ENCODE results near the gene PEX11A. TPM values are rescaled to one million over a fixed set of nuclear protein-coding genes. Genes with fewer than 3 reads are reported as not detected.

Gene PEX11A
- total and polyA plus RNA-seq, 2 donors (not counting 1 experiment from before 2014, with no cell fraction given), result 0.78 to 2.4 TPM

DNA sequence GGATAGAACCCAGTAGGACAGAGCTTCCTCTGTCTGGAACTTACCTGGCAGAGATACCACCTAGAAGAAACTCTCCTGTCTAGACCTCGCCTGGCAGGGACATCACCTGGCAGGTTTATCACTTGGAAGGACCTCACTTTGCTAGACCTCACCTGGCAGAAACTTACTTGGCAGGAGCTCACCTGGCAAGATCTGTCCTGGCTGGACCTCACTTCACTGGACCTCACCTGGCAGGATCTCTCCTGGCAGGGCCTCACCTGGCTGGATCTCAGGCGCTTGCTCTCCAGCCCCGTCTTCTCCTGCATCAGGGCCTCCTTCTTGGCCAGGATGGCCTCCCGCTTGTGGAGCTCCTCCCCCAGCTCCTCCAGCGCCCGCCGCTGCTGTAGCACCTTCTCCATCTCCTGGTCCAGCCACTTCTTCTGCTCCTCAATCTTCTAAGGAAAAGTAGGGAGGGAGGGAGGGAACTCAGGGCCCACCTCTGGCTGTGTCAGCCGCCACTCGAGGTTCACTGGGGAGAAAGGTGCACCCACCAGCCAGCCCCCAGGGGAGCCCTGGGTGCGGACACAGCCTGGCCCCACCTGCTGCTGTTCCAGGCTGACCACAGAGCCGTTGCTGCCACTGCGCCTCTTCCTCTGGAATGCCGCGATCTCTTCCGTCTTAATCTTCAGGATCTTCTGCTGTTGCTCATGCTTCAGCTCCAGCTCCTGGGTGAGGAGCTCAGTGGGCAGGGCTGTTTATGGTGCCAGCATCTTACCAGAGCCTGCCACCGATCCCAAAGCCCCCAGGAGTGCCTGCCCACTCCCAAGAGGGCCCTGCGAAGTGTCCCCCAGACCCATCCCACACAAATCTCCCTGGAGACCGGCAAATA lies 57.8 kb downstream of the PEX11A start:
- no peak overlapping the region for H2AFZ ChIP-seq (ENCODE audit: insufficient read depth, low read depth, low read length, poor library complexity, severe bottlenecking)
- H4K20me1 ChIP-seq (ENCODE audit: control insufficient read depth, insufficient read depth, low read length, poor library complexity, severe bottlenecking), result no peaks in the 10 kb centered on the region
- H3K4me1 ChIP-seq (ENCODE audit: control insufficient read depth in 2 of 2, insufficient read depth in 2 of 2, low read length in 2 of 2), result no peaks in the 10 kb centered on the region
- no peak overlapping the region for H3K4me2 ChIP-seq (replicated peaks; ENCODE audit: low read depth, low read length, poor library complexity, severe bottlenecking)
- no peaks in the 10 kb centered on the region for H3K9me3 Mint-ChIP-seq (ENCODE audit: insufficient read depth)
- CTCF ChIA-PET, result no interaction called here
- H3K9ac ChIP-seq (ENCODE audit: low read length), result no peak overlapping the region
- H3K79me2 ChIP-seq (ENCODE audit: control insufficient read depth, insufficient read depth, low read length), result no peaks in the 10 kb centered on the region
- 97% methylated on average over 14 of the region's 18 CpGs for WGBS (ENCODE audit: insufficient coverage)
- H3K27ac Mint-ChIP-seq, result no peak overlapping the region
- TF ChIP-seq CTCF (IDR thresholded peaks at IDR 0.05) (no peak), EZH2 (IDR thresholded peaks at IDR 0.05; ENCODE audit: borderline replicate concordance, insufficient read depth, low read depth, low read length, poor library complexity, severe bottlenecking) (no peak)
- no peak for DNase-seq
- no peaks in the 10 kb centered on the region for H3K36me3 ChIP-seq (replicated peaks in 1 of 2; ENCODE audit: control extremely low read depth in 1 of 2, control insufficient read depth in 1 of 2, extremely low read depth in 1 of 2, insufficient read depth in 2 of 2, low read length in 1 of 2)
- no peaks in the 10 kb centered on the region for H3K27me3 Mint-ChIP-seq
- intact Hi-C loops (cut with micrococcal nuclease), result no loop called here
- no peak overlapping the region for H3K27ac ChIP-seq (ENCODE audit: low read length in 2 of 2)
- H3K9me3 ChIP-seq (ENCODE audit: control extremely low read depth in 1 of 3, control insufficient read depth in 2 of 3, insufficient read depth in 1 of 3, low read length in 2 of 3), result peaks cover 0 to 12% (median 0%) of the 10 kb centered on the region in 3 donors
- H3K27me3 ChIP-seq (replicated peaks in 1 of 4; ENCODE audit: control extremely low read depth in 1 of 4, control insufficient read depth in 3 of 4, insufficient read depth in 4 of 4, low read length in 3 of 4), result no peaks in the 10 kb centered on the region
- POLR2A ChIA-PET, result no interaction called here
- H3K4me1 Mint-ChIP-seq, result no peaks in the 10 kb centered on the region
- ATAC-seq (ENCODE audit: low read depth), result no peak
- no peak overlapping the region for H3K4me3 ChIP-seq (ENCODE audit: control extremely low read depth in 1 of 5, extremely low read depth in 1 of 5, insufficient read depth in 1 of 5, low read depth in 2 of 5, low read length in 4 of 5)
- H3K4me3 Mint-ChIP-seq, result no peak overlapping the region

- H3K27ac Mint-ChIP-seq, result no peak overlapping the region
- ATAC-seq (ENCODE audit: low read depth) (no peak), DNase-seq (no peak)
- Histone ChIP-seq H3K79me2 (ENCODE audit: control insufficient read depth, insufficient read depth, low read length) (no peaks in the 10 kb centered on the region), H3K9me3 (ENCODE audit: control extremely low read depth in 1 of 3, control insufficient read depth in 2 of 3, insufficient read depth in 1 of 3, low read length in 2 of 3) (peaks cover 0 to 12% (median 0%) of the 10 kb centered on the region in 3 donors), H3K27ac (ENCODE audit: low read length in 2 of 2) (no peak overlapping the region), H3K9ac (ENCODE audit: low read length) (no peak overlapping the region), H4K20me1 (ENCODE audit: control insufficient read depth, insufficient read depth, low read length, poor library complexity, severe bottlenecking) (no peaks in the 10 kb centered on the region), H3K4me3 (ENCODE audit: control extremely low read depth in 1 of 5, extremely low read depth in 1 of 5, insufficient read depth in 1 of 5, low read depth in 2 of 5, low read length in 4 of 5) (no peak overlapping the region), H3K36me3 (replicated peaks in 1 of 2; ENCODE audit: control extremely low read depth in 1 of 2, control insufficient read depth in 1 of 2, extremely low read depth in 1 of 2, insufficient read depth in 2 of 2, low read length in 1 of 2) (no peaks in the 10 kb centered on the region), H2AFZ (ENCODE audit: insufficient read depth, low read depth, low read length, poor library complexity, severe bottlenecking) (no peak overlapping the region), H3K27me3 (replicated peaks in 1 of 4; ENCODE audit: control extremely low read depth in 1 of 4, control insufficient read depth in 3 of 4, insufficient read depth in 4 of 4, low read length in 3 of 4) (no peaks in the 10 kb centered on the region), H3K4me1 (ENCODE audit: control insufficient read depth in 2 of 2, insufficient read depth in 2 of 2, low read length in 2 of 2) (no peaks in the 10 kb centered on the region), H3K4me2 (replicated peaks; ENCODE audit: low read depth, low read length, poor library complexity, severe bottlenecking) (no peak overlapping the region)
- POLR2A ChIA-PET, result no interaction called here
- CTCF ChIA-PET, result no interaction called here
- 89% methylated on average over 9 of the region's 10 CpGs for WGBS (ENCODE audit: insufficient coverage)
- intact Hi-C loops (cut with micrococcal nuclease), result no loop called here
- H3K4me3 Mint-ChIP-seq, result no peak overlapping the region
- H3K4me1 Mint-ChIP-seq, result no peaks in the 10 kb centered on the region
- no peaks in the 10 kb centered on the region for H3K27me3 Mint-ChIP-seq
- H3K9me3 Mint-ChIP-seq (ENCODE audit: insufficient read depth), result no peaks in the 10 kb centered on the region
- no peak for TF ChIP-seq EZH2 (IDR thresholded peaks at IDR 0.05; ENCODE audit: borderline replicate concordance, insufficient read depth, low read depth, low read length, poor library complexity, severe bottlenecking)
- no peak for TF ChIP-seq CTCF (IDR thresholded peaks at IDR 0.05)
Observed at GRCh38 chr15:89631902-89632264, 58.7 kb downstream of the PEX11A start.
